Suprapubic skin (tissue), 4 donors: ENCODE measurements around the gene BAHCC1. TPM values are rescaled to one million over a fixed set of nuclear protein-coding genes. Genes with fewer than 3 reads are reported as not detected.

Experiments used
- DNase-seq, 2 donors: peaks; one replicate each; pipeline ENCODE4 v3.0.0-alpha.2; 2019; ENCODE audit warnings: low spot score in 2 of 2
- H3K27ac ChIP-seq: fragments of 200-600 bp; sonication (generic); one replicate; pipeline ENCODE4 v1.5.1; 2019
- H3K27me3 ChIP-seq: fragments of 200-600 bp; sonication (generic); one replicate; pipeline ENCODE4 v1.5.1; 2019
- H3K36me3 ChIP-seq: fragments of 200-600 bp; sonication (generic); one replicate; pipeline ENCODE4 v1.5.1; 2019
- H3K4me1 ChIP-seq: fragments of 200-600 bp; sonication (generic); one replicate; pipeline ENCODE4 v1.5.1; 2019
- H3K4me3 ChIP-seq: fragments of 200-600 bp; sonication (generic); one replicate; pipeline ENCODE4 v1.5.1; 2019; ENCODE audit warnings: mild to moderate bottlenecking
- H3K9me3 ChIP-seq: fragments of 200-600 bp; sonication (generic); one replicate; pipeline ENCODE4 v1.5.1; 2019
- CTCF ChIP-seq, 2 donors: fragments of 200-600 bp in 1 of 2; fragments of 450-650 bp in 1 of 2; sonication (generic) in 1 of 2; IDR thresholded peaks; one replicate each; pipeline ENCODE4 v1.5.1; 2016 to 2019; ENCODE audit warnings: antibody characterized with exemption in 2 of 2, mild to moderate bottlenecking in 1 of 2, moderate library complexity in 1 of 2
- EP300 ChIP-seq: sonication (generic); formaldehyde crosslinking; IDR thresholded peaks from one replicate; pipeline ENCODE4 v1.6.1; 2017; ENCODE audit warnings: antibody characterized with exemption
- POLR2A ChIP-seq, 2 donors: fragments of 450-650 bp; IDR thresholded peaks; one replicate each; pipeline ENCODE4 v1.6.1; 2017; ENCODE audit warnings: antibody characterized with exemption in 2 of 2, mild to moderate bottlenecking in 2 of 2, moderate library complexity in 2 of 2
- POLR2AphosphoS5 ChIP-seq, 3 donors: sonication (generic); formaldehyde crosslinking; IDR thresholded peaks; one replicate each; pipeline ENCODE4 v1.6.1; 2017; ENCODE audit warnings: antibody characterized with exemption in 3 of 3
- WGBS: methylation state at CpG from one replicate; pipeline ENCODE4 v1.1.5; 2018; 5-methylcytosine and 5-hydroxymethylcytosine counted together
- total RNA-seq, 4 donors: library from RNA; depleted of rRNA; stranded (reverse); fragments of >200 nt; gene quantifications; one replicate each; pipeline ENCODE4 v1.1.0, GENCODE V29; 2016

Gene BAHCC1
- total RNA-seq, 4 donors from 2014 or later, result 4.5 to 19.3 (median 12.2) TPM

DNA sequence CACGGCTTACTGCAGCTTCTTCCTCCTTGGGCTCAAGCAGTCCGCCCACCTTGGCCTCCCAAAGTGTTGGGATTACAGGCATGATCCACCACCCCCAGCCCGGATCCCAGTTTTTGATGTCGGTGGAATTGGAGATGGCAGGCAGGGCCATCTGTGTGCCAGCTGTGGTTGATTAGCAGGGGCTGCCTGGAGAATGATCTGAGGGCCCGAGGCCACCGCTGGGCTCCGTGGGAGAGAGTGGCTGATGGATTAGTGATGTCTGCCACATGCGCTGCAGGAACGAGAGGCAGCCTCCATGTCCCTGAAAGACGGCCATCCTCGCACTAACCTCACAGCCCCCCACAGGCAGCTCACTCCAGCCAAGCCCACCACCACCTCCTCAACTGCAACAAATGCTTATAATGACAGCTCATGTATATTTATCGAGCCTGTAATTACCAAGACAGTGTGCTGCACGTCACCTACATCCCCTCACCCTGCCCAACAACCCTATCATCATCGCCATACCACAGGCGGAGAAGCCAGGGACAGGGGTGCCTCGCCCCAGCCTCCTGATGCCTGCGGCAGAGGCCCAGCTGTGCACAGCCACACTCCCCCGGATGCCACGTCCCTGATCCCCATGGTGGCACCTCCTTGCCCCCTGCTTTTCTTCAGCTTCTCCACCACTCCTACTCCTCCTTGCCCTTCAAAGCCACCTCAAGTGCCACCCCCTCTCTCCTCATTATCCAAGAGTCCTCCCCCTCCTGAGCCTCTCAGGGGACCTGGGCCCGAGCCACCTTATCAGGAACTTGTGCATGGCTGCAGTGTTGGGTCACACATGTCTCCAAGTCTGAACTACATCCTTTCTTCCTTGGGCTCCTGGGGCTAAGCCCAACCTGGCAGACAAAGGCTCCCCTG lies 84.2 kb downstream of the BAHCC1 start:
- WGBS, result 84% methylated on average over 17 of the region's 20 CpGs
- Histone ChIP-seq H3K36me3 (no peaks in the 10 kb centered on the region), H3K27me3 (no peaks in the 10 kb centered on the region), H3K9me3 (no peaks in the 10 kb centered on the region), H3K27ac (no peak overlapping the region), H3K4me3 (no peak overlapping the region), H3K4me1 (peaks cover 32% of the 10 kb centered on the region)
- TF ChIP-seq POLR2A (IDR thresholded peaks at IDR 0.05) (no peak), CTCF (IDR thresholded peaks at IDR 0.05) (no peak), EP300 (no peak), POLR2AphosphoS5 (IDR thresholded peaks at IDR 0.05) (no peak)
- DNase-seq, result no peak

- no peaks in the 10 kb centered on the region for H3K36me3 ChIP-seq
- no peak overlapping the region for H3K4me3 ChIP-seq
- H3K9me3 ChIP-seq, result no peaks in the 10 kb centered on the region
- DNase-seq, result no peak
- WGBS, result 68% methylated on average over 11 of the region's 21 CpGs
- no peak for TF ChIP-seq POLR2AphosphoS5 (IDR thresholded peaks at IDR 0.05)
- TF ChIP-seq EP300, result no peak
- no peak for TF ChIP-seq POLR2A (IDR thresholded peaks at IDR 0.05)
- no peak for TF ChIP-seq CTCF (IDR thresholded peaks at IDR 0.05)
- H3K27me3 ChIP-seq, result no peaks in the 10 kb centered on the region
- H3K4me1 ChIP-seq, result peaks cover 37% of the 10 kb centered on the region
- H3K27ac ChIP-seq, result no peak overlapping the region
Measured at GRCh38 chr17:81480140-81481072, 85.1 kb downstream of the BAHCC1 start.

- Histone ChIP-seq H3K36me3 (no peaks in the 10 kb centered on the region), H3K4me3 (peak overlapping the region; percentile 49), H3K4me1 (peaks cover 37% of the 10 kb centered on the region), H3K27ac (no peak overlapping the region), H3K27me3 (no peaks in the 10 kb centered on the region), H3K9me3 (no peaks in the 10 kb centered on the region)
- peak in 1 of 2 donors; percentile 71 for DNase-seq
- 19% methylated on average over 19 of the region's 94 CpGs for WGBS
- TF ChIP-seq POLR2A (IDR thresholded peaks at IDR 0.05), result no peak
- no peak for TF ChIP-seq EP300
- no peak for TF ChIP-seq POLR2AphosphoS5 (IDR thresholded peaks at IDR 0.05)
- TF ChIP-seq CTCF (IDR thresholded peaks at IDR 0.05), result no peak
Measured at GRCh38 chr17:81481073-81481799, 86.0 kb downstream of the BAHCC1 start.

DNA sequence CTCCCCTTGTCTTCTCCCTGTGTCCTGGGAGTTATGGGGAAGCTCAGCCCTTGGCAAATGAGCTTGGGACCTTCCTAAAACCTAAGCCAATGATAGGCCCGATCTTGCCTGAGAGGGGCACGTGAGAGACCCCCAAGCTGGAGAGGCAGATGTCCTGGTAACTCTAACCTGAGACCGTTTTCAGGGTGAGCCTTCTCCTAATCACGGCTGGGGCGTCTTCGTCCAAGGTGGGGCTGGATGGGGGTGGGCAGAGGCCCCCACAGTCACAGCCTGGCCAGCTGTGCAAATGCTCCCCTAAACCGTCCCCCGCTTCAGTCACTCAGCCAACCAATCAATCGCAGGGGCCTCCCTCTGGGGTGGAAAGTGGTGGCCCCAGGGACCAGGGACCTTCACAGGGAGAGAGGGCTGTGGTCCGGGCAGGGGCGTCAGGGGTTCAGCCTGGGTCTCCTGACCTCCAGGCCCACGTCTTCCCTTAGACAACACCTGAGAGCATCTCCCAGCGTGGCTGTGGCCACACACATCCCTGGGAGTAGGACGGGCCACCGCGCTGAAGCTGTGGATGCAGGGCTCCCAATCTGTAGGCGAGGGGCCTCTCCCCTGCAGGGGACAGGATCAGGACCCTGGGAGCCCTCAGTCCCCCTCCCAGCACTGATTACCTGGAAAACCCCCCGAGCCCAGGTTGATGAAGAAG lies 86.7 kb downstream of the BAHCC1 start:
- no peaks in the 10 kb centered on the region for H3K27me3 ChIP-seq
- TF ChIP-seq POLR2AphosphoS5 (IDR thresholded peaks at IDR 0.05) (no peak), CTCF (IDR thresholded peaks at IDR 0.05) (no peak), EP300 (no peak), POLR2A (IDR thresholded peaks at IDR 0.05) (no peak)
- H3K4me3 ChIP-seq, result peak overlapping the region; percentile 49
- WGBS, result 63% methylated on average over 11 of the region's 18 CpGs
- no peaks in the 10 kb centered on the region for H3K36me3 ChIP-seq
- no peak overlapping the region for H3K27ac ChIP-seq
- H3K9me3 ChIP-seq, result no peaks in the 10 kb centered on the region
- peaks cover 37% of the 10 kb centered on the region for H3K4me1 ChIP-seq
- DNase-seq, result no peak
